HuH-7.5 (cell line): Measurements from ENCODE around the gene C2CD4C.
"Not testable (repeated sequence)": the region's sequence is repeated elsewhere in the genome, so short reads cannot be mapped to it uniquely, and the experiment has no call there.

Experiments used
- DNase-seq: peaks from one replicate; pipeline ENCODE4 v3.0.0; 2011; ENCODE audit warnings: low spot score

The C2CD4C gene

DNA sequence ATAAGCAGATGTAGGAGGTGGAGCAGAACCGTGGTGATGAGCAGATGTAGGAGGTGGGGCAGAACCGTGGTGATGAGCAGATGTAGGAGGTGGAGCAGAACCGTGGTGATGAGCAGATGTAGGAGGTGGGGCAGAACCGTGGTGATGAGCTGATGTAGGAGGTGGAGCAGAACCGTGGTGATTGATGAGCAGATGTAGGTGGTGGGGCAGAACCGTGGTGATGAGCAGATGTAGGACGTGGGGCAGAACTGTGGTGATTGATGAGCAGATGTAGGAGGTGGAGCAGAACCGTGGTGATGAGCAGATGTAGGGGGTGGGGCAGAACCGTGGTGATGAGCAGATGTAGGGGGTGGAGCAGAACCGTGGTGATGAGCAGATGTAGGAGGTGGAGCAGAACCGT, 27.0 kb downstream of the C2CD4C start:
- DNase-seq, result not testable (repeated sequence)

DNA sequence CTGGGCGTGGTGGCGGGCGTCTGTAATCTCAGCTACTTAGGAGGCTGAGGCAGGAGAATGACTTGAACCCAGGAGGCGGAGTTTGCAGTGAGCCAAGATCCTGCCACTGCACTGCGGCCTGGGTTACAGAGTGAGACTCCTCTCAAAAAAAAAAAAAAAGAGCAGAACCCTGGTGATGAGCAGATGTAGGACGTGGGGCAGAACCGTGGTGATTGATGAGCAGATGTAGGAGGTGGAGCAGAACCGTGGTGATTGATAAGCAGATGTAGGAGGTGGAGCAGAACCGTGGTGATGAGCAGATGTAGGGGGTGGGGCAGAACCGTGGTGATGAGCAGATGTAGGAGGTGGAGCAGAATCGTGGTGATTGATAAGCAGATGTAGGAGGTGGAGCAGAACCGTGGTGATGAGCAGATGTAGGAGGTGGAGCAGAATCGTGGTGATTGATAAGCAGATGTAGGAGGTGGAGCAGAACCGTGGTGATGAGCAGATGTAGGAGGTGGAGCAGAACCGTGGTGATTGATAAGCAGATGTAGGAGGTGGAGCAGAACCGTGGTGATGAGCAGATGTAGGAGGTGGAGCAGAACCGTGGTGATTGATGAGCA, 28.2 kb downstream of the C2CD4C start:
- not testable (repeated sequence) for DNase-seq

DNA sequence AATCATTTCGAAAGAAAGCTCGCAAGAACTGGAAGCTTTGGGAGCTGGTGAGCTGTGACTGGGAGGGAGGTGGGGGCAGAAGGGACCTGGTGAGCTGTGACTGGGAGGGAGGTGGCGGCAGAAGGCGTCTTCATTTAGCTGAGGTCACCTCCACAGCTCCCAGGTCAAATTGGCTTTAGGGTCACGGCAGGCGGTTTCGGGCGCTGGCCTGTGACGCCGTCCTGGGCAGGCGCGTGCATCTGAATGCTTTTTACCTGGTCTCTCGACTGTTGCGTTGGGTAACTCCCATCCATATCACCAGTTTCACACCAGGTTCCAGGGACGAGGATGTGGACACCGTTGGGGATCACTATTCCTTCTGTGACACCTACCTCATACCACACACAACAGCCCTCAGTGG, 29.2 kb downstream of the C2CD4C start:
- no peak for DNase-seq

DNA sequence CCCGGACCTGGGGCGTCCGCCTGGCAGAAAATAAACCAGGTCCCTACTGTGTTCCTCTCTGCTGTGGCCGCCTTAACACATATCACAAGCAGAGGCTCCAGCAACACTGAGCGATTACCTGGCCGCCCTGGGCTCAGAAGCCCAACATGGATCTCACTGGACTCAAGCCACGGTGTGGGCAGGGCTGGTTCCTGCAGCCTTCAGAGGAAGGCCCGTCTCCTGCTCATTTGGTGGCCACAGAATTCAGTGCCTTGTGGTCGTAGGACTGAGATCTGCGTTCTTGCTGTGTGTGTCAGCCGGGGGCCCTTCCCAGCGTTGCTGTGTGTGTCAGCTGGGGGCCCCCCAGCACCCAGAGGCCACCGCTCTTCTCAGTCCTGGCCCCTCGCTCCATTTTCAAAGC, 30.2 kb downstream of the C2CD4C start:
- no peak for DNase-seq

- no peak for DNase-seq
Observed at GRCh38 chr19:377801-378581, 31.0 kb downstream of the C2CD4C start.

DNA sequence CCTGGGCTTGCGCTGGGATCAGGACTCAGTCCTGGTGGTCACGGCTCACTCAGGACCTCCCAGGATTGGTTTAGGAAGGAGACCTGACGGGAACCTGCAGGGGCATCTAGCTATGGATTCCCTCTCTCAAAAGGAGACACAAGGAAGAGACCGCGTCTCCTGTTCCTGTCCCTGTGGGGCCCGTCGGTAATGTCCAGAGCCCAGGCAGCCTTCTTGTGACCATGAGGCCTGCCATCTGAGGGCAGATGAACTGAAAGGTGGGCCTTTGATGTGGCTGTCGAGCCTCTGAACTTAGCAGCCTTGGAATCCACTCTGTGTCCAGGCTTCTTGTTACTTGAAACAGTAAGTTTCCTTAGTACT, 32.9 kb downstream of the C2CD4C start:
- DNase-seq, result no peak

DNA sequence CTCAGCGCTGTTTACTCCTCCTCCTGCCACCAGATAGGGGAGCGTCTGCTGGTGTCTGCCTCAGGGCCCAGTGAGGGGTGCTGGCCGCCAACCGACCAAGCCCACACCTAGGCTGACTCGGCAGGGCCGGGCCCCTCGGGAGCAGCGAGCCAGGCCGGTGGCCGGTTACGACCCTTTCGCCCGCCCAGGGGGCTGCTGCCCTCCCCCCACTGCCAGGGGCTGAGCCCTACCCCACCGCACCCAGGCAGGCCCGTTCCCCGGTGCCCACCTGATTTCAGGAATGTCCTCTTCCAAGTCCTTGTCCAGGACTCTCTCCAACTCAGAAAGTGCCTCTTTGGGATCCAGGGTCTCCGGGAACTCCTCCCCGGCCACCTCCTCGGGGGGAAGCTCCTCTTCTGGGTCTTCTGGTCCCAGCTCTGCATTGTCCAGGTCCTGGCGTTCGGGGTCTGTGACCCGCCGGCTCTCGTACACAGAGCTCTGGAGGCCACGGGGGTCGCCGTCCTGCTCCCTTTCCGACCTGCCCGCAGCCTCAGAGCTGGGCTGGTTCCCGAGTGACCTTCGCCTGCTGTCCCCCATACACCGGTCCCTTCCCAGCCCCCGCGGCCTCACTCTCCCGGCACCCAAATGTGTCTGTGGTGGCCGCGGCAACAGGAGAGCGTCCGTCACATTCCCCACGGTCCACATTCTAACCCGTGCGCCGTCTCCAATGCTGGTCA, 33.4 kb downstream of the C2CD4C start:
- DNase-seq, result no peak

GRCh38 chr19:374886-375235, 34.1 kb downstream of the C2CD4C start:
- DNase-seq, result no peak

DNA sequence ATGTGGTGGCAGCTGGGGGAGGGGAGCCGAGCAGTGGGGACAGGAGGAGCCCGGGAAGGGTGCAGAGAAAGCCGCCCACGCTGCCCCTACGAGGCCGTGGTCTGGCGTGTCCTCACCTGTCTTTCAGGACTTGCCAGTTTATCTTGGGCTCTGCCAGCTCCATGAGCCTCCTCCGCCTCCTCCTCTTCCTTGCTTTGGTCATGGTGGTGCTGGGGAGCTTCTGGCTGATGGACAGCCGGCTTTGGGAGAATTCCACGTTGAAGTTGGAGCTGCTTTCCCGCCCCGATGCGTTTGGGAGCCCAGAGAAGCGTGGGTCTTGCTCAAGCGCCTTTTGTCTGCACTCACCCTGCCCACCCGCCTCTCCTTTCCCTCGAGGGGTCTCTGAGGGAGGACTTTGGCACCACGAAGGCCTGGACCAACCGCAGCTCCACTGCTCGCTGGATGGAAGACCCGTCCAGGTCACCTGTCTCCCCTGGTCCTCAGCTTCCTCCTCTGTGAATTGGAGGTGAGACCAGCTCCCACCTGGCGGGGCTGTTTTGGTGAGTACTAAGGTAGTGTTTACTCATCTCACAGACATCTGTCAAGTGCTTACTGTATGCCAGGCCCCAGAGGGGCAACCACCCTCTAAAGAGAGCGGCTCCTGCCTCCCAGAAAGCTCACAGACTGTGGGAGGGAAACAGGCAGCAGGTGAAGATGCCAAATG, 34.6 kb downstream of the C2CD4C start:
- no peak for DNase-seq

GRCh38 chr19:373391-374182, 35.4 kb downstream of the C2CD4C start:
- no peak for DNase-seq

GRCh38 chr19:372306-372890, 36.5 kb downstream of the C2CD4C start:
- DNase-seq, result no peak

DNA sequence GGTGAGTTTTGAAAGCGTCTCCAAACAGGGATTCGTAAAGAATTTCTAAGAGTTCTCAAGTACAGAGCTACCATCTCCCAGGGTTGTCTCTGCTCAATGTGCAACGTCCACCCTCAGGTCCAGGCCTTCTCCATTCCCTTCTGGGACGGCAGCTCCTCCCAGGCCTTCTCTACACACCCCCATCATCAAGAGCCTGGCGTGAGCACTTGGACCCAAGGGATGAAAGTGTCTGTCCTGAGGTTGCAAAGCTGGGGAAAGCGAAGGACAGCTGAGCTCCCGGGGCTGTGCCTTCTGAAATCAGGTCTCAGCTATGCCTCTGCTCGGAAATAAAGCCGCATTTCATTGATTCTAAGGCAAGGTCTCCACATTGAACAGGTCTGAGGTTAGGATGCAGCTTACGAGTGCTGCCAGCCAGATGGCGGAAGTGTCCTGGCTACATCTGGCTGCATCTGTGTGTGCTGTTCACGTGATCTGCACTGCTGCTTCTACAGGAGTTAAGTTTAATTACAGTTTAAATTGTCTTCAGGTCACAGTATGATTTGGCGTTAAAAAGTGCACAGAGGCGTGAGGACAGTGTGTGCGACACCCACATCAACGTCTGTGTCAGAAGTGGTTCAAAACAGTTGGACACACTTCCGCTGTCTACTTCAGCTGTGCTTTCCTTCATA, 37.3 kb downstream of the C2CD4C start:
- no peak for DNase-seq

DNA sequence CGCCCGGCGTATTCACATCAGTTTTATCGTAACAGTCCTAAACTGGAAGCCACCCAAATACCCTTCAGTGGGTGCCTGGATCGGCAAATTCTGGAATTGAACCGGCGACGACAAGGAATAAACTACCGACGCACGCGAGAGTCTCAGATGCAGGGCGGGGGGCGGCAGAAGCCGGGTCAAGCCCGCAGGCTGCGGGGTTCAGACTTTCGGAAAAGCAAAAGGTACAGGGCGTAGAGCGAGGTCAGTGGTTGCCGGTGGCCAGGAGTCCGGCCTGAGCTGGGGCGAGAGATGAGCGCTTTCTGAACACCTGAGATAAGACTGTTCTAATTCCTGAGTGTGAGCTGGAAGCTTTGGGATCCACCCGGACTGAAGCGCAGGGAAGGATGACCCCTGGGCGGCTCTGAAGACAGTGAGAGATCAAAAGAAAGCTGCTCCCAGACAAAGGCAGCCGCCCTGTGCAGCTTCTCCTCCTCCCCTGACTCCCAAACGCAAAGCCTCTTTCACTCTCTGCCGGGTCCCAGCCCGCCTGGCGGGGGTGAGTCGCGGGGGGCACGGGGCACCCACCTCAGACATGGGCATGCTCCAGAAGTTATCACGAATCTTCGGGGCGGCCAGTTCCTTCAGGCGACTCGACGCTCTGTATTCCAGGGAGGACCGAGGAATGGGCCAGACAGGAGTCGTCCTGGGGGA, 38.2 kb downstream of the C2CD4C start:
- DNase-seq, result no peak

GRCh38 chr19:369876-370275, 39.1 kb downstream of the C2CD4C start:
- DNase-seq, result no peak

DNA sequence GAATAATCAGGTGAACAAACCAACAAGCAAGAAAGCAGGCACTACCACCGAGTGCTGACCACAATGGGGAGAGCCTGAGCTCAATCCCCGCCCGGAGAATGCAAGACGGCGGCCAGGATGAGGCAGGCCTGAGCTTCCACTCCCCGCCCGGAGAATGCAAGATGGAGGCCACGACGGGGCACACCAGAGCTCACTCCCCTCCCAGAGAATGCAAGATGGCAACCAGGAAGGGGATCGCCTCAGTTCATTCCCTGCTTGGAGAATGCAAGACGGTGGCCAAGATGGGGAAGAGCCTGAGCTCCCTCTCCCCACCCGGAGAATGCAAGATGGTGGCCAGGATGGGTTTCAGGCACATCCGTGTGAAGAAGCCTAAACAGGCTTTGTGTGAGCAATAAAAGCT, 39.7 kb downstream of the C2CD4C start:
- no peak for DNase-seq

DNA sequence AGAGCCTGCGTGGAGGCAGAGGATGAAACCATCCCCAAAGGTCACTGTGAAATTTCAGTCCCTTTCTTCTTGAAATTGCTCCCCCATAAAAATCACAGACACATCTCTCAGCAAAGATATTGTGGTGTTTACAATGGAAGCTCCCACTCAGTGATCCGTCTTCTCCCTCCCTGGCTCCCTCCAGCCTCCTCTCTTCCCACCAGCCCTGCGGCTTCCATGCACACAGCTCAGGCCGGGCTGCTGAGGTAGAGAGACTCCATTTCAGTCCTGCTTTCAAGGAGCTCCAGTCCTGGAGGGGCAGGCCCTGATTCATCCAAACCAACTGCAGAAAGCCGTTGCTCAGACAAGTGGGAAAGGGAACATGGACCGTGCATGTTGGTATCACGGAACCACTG, 40.3 kb downstream of the C2CD4C start:
- no peak for DNase-seq

GRCh38 chr19:367963-368629, 40.9 kb downstream of the C2CD4C start:
- no peak for DNase-seq

DNA sequence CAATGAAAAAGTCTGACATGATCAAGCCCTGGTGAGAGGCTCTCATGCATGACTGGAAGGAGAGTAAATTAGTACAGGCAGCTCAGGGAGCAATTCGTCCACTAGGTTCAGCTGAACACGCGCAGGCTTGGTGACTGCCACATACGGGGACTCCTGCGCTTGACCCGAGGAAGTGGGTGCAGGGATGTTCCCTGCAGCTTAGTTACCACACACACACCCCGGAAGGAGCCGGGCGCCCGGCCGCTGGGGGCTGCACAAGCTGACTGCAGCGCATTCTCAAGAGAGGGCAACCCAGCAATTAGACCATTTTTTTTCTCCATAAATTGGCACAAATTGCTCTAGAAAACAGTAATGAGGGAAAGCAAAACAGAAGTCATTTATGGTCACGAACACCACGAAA, 41.4 kb downstream of the C2CD4C start:
- no peak for DNase-seq

DNA sequence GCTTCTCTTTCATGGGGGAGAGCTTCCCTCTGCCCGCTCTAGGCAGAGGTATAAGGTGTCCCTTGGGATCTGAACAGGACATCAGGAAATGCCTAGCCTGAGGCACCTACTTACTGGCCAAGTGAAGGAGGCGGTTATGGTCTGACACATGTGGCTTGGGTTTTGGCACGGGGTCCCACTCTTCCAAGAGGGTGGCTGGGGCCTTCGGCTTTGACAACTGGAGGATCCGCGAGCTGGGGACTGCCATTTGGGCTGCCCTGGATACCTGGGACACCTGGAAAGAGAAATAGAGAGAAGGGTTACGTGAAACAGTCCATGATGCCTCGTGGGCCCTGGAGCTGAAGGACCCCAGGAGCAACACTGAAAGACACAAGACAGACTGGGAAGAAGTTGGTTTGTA, 42.0 kb downstream of the C2CD4C start:
- no peak for DNase-seq

- no peak for DNase-seq
Observed at GRCh38 chr19:366205-366783, 42.7 kb downstream of the C2CD4C start.
